Gastroesophageal sphincter (tissue), 4 donors: Measurements from ENCODE around the gene MED26. TPM values are rescaled to one million over a fixed set of nuclear protein-coding genes. Genes with fewer than 3 reads are reported as not detected.

Source experiments
- ATAC-seq: fragments of 150-250 bp; one replicate; pipeline ENCODE4 v1.9.1; 2016; ENCODE audit warnings: mild to moderate bottlenecking, moderate library complexity
- H3K27ac ChIP-seq, 4 donors: fragments of 200-600 bp; sonication (generic) in 3 of 4; 1 replicate in 3 of 4; 2 replicates in 1 of 4; pipeline ENCODE4 v1.5.1; 2016 to 2019
- H3K27me3 ChIP-seq: fragments of 200-600 bp; sonication (generic); one replicate; pipeline ENCODE4 v1.5.1; 2019
- H3K36me3 ChIP-seq, 2 donors: fragments of 200-600 bp; sonication (generic); one replicate each; pipeline ENCODE4 v1.5.1; 2019; ENCODE audit warnings: control low read depth in 1 of 2
- H3K4me1 ChIP-seq, 3 donors: fragments of 200-600 bp; sonication (generic); 1 replicate in 2 of 3; 2 replicates in 1 of 3; pipeline ENCODE4 v1.5.1; 2016 to 2019; ENCODE audit warnings: control low read depth in 2 of 3
- H3K4me3 ChIP-seq, 2 donors: fragments of 200-600 bp; sonication (generic); one replicate each; pipeline ENCODE4 v1.5.1; 2019; ENCODE audit warnings: mild to moderate bottlenecking in 1 of 2, moderate library complexity in 1 of 2
- H3K9me3 ChIP-seq, 3 donors: fragments of 200-600 bp; sonication (generic); one replicate each; pipeline ENCODE4 v1.5.1; 2017 to 2019; ENCODE audit warnings: control low read depth in 2 of 3
- EP300 ChIP-seq: sonication (generic); formaldehyde crosslinking; IDR thresholded peaks from one replicate; pipeline ENCODE4 v1.6.1; 2017; ENCODE audit warnings: antibody characterized with exemption, mild to moderate bottlenecking
- POLR2A ChIP-seq, 2 donors: fragments of 450-650 bp; IDR thresholded peaks; one replicate each; pipeline ENCODE4 v1.6.1; 2017; ENCODE audit warnings: antibody characterized with exemption in 2 of 2, mild to moderate bottlenecking in 2 of 2, moderate library complexity in 1 of 2
- POLR2AphosphoS5 ChIP-seq: sonication (generic); formaldehyde crosslinking; IDR thresholded peaks from one replicate; pipeline ENCODE4 v1.6.1; 2017; ENCODE audit warnings: antibody characterized with exemption
- WGBS, 2 donors: methylation state at CpG; one replicate each; pipeline ENCODE4 v1.1.5; 2018; ENCODE audit warnings: low coverage in 1 of 2; 5-methylcytosine and 5-hydroxymethylcytosine counted together
- total RNA-seq, 4 donors: library from RNA; depleted of rRNA; stranded (reverse); fragments of >200 nt; gene quantifications; one replicate each; pipeline ENCODE4 v1.1.0, GENCODE V29; 2016
- TF ChIP-seq, protein P1 (sequence below), 4 experiments: fragments of 200-600 bp in 2 of 4; fragments of 450-650 bp in 2 of 4; sonication (generic) in 1 of 4; IDR thresholded peaks; one replicate each; pipeline ENCODE4 v1.5.1; 2017 to 2019; ENCODE audit warnings: antibody characterized with exemption in 4 of 4, mild to moderate bottlenecking in 2 of 4, moderate library complexity in 2 of 4

MED26 gene
- total RNA-seq, 4 donors from 2014 or later = 5.8 to 10.5 (median 8.3) TPM

DNA sequence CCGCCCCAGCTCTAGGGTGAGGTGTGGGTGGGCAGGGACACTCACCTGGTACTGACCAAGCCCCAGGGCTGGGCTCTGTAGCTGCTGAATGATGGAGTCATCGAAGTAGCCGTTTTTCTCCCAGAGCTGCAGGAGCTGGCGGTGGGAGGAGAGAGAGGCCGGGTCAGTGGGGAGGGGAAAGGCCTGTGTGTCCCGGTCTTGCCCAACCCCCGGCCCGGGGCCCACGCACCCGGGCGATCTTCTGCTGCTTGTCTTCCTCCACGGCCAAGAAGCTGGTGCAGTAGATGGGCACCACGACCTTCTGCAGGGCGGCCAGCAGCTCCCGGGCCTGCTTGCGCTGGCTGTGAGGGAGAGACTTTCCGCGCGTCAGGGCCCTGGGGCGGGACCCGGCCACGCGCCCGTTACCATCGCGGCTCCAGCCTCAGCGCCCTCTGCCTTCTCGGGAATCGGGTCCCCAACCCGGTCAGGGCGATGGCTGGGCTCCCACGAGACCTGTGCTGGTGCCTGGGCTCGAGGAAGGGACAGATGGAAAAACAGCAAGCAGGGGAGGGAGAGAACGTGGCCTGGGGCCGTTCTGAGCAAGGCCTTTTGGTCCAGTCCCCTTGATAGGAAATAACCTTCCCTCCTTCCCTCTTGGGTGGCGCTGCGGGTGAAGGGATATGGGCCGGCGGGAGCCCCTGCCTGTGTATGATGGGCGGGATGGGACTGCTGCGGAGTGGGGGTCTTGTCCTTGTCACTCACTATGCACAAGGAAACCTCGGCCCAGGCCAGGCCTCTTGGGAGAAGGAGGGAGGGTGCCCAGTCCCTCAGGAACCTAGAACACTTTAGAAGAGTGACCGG lies 97.2 kb downstream of the MED26 start:
- Histone ChIP-seq H3K27ac (no peak overlapping the region), H3K4me3 (no peak overlapping the region), H3K36me3 (peaks cover 0 to 100% of the 10 kb centered on the region in 2 donors), H3K9me3 (no peaks in the 10 kb centered on the region), H3K27me3 (no peaks in the 10 kb centered on the region), H3K4me1 (no peaks in the 10 kb centered on the region)
- ATAC-seq = no peak
- TF ChIP-seq EP300 (no peak), POLR2AphosphoS5 (no peak), POLR2A (IDR thresholded peaks at IDR 0.05) (no peak)
- TF ChIP-seq, protein P1, sequence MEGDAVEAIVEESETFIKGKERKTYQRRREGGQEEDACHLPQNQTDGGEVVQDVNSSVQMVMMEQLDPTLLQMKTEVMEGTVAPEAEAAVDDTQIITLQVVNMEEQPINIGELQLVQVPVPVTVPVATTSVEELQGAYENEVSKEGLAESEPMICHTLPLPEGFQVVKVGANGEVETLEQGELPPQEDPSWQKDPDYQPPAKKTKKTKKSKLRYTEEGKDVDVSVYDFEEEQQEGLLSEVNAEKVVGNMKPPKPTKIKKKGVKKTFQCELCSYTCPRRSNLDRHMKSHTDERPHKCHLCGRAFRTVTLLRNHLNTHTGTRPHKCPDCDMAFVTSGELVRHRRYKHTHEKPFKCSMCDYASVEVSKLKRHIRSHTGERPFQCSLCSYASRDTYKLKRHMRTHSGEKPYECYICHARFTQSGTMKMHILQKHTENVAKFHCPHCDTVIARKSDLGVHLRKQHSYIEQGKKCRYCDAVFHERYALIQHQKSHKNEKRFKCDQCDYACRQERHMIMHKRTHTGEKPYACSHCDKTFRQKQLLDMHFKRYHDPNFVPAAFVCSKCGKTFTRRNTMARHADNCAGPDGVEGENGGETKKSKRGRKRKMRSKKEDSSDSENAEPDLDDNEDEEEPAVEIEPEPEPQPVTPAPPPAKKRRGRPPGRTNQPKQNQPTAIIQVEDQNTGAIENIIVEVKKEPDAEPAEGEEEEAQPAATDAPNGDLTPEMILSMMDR (IDR thresholded peaks at IDR 0.05) = no peak
- WGBS, 2 donors = 60% methylated on average over 1 of the region's 43 CpGs; no CpG with 5 or more reads in 1 of the 2 donors

DNA sequence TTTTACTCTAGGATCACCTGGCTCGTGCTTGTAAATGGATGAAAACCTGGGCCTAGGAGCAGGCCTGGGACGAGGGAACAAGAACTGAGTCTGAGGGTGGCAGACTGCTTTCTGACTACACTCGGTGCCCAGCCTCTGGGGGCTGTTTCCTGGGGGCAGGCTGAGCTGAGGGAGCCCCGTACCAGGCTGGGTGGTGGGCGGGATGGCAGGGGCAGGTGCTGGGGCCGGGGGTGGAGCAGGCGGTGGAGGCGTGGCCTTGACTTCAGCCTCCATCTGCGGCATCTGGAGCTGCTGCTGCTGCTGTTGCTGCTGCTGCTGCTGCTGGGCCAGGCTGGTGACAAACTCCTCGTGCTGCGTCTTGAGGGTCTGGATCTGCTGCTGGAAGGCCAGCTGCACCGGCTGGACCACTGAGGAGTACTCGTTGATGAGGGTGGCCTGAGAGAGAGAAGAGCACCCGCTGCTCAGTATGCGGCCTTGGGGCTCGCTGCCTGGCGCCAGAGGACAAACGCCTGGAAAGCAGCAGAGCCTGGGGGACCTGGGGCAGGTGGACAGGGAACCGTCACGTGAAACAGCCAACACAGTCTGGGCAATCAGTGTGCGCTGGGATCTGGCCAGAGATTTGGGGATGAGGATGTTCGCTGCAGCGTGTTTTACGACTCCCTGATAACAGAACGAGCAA lies 98.4 kb downstream of the MED26 start:
- H3K36me3 ChIP-seq = peaks cover 0 to 100% of the 10 kb centered on the region in 2 donors
- WGBS, 2 donors = 94% methylated on average over 6 of the region's 25 CpGs; no CpG with 5 or more reads in 1 of the 2 donors
- H3K9me3 ChIP-seq = no peaks in the 10 kb centered on the region
- no peak overlapping the region for H3K27ac ChIP-seq
- TF ChIP-seq, protein P1 (IDR thresholded peaks at IDR 0.05) = no peak
- TF ChIP-seq EP300 (no peak), POLR2AphosphoS5 (no peak), POLR2A (IDR thresholded peaks at IDR 0.05) (no peak)
- no peaks in the 10 kb centered on the region for H3K4me1 ChIP-seq
- no peak for ATAC-seq
- H3K4me3 ChIP-seq = no peak overlapping the region
- no peaks in the 10 kb centered on the region for H3K27me3 ChIP-seq

DNA sequence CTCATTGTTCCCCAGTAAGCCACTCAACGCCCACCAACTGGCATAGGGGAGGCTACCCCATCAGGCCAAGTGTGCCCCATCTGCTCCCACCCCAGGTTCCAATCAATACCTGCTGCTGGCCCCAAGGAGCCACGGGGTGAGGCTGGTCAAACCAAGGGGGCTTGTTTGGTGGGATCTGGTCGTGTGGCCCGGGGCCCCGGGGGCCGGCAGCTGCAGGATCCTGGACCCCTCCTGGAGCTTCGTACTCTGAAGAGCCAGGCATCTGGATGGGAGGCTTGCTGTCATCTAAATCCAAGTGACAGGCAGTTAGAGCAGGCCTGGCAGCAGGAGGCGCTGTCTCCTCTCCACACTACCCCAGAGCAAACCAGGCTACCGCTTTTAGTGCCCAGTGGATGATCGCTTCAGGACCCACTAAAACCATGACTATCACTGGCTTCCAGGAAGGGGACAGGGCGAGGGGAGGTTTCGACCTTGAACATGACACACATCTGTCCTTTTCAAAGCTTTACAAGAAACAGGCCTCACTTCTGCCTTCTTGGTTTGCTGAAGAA lies 100.0 kb downstream of the MED26 start:
- no peak overlapping the region for H3K27ac ChIP-seq
- TF ChIP-seq POLR2A (IDR thresholded peaks at IDR 0.05) (no peak), POLR2AphosphoS5 (no peak), EP300 (no peak)
- TF ChIP-seq, protein P1 (IDR thresholded peaks at IDR 0.05) = no peak
- H3K36me3 ChIP-seq = peaks cover 0 to 100% of the 10 kb centered on the region in 2 donors
- no peaks in the 10 kb centered on the region for H3K4me1 ChIP-seq
- no peak for ATAC-seq
- 79 to 80% methylated on average over 3 to 5 of the region's 12 CpGs for WGBS, 2 donors
- H3K9me3 ChIP-seq = no peaks in the 10 kb centered on the region
- H3K27me3 ChIP-seq = no peaks in the 10 kb centered on the region
- H3K4me3 ChIP-seq = no peak overlapping the region

DNA sequence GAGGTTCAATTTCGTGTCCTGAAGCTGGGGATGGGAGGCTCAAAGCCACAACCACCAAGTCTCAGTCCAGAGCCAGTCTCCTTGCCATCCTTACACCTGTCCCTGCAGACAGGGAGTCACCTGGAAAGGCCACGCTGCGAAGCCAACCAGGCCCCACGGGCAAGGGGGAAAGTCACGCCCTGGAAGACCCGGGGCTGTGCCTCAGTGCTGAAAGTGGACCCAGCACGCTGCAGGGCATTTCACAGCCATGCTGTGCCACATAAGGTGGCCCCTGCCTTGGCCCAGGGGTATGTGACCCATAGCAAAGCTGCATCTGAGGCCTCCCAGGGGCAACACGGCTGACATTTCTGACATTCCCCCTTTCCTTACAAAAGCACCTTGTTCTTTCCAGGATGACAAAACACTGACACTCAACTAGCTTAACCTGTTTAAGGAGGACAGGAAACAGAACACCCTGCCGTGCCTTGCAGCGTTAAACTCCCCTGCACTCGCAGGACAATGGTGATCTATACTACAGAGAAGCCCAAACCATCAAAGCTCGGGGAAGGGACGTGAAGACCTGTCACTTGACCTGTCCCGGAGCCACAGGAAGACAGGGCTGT lies 100.6 kb downstream of the MED26 start:
- no peak overlapping the region for H3K27ac ChIP-seq
- H3K4me3 ChIP-seq = no peak overlapping the region
- no peak for ATAC-seq
- H3K4me1 ChIP-seq = no peaks in the 10 kb centered on the region
- H3K9me3 ChIP-seq = no peaks in the 10 kb centered on the region
- 0% methylated on average over 1 of the region's 14 CpGs; no CpG with 5 or more reads in 1 of the 2 donors for WGBS, 2 donors
- H3K27me3 ChIP-seq = no peaks in the 10 kb centered on the region
- TF ChIP-seq POLR2AphosphoS5 = no peak
- H3K36me3 ChIP-seq = peaks cover 0 to 100% of the 10 kb centered on the region in 2 donors
